Measurements from ENCODE around the gene CST9L.

CST9L gene

GRCh38 chr20:23574977-23575376, 6.7 kb upstream of the CST9L start:
- no peak for TF ChIP-seq POLR2AphosphoS5 (IDR thresholded peaks at IDR 0.05; ENCODE audit: low read depth, low read length)
- no peak for TF ChIP-seq SIN3A (IDR thresholded peaks at IDR 0.05; ENCODE audit: borderline replicate concordance, insufficient read depth, low read length)
- no peak for TF ChIP-seq REST (IDR thresholded peaks at IDR 0.05; ENCODE audit: insufficient read depth in 1 of 2, low read depth in 2 of 2, low read length in 2 of 2)
- no peak for TF ChIP-seq TAF1 (IDR thresholded peaks at IDR 0.05; ENCODE audit: borderline replicate concordance, insufficient read depth, low read length)
- no peak for TF ChIP-seq FOXP2 (optimal IDR thresholded peaks at IDR 0.05; ENCODE audit: borderline replicate concordance, extremely low read depth, extremely low read length, insufficient read depth)

GRCh38 chr20:23570178-23570760, 2.0 kb upstream of the CST9L start:
- TF ChIP-seq POLR2AphosphoS5 (IDR thresholded peaks at IDR 0.05; ENCODE audit: low read depth, low read length), result no peak
- no peak for TF ChIP-seq FOXP2 (optimal IDR thresholded peaks at IDR 0.05; ENCODE audit: borderline replicate concordance, extremely low read depth, extremely low read length, insufficient read depth)
- TF ChIP-seq SIN3A (IDR thresholded peaks at IDR 0.05; ENCODE audit: borderline replicate concordance, insufficient read depth, low read length), result no peak
- no peak for TF ChIP-seq TAF1 (IDR thresholded peaks at IDR 0.05; ENCODE audit: borderline replicate concordance, insufficient read depth, low read length)
- no peak for TF ChIP-seq REST (IDR thresholded peaks at IDR 0.05; ENCODE audit: insufficient read depth in 1 of 2, low read depth in 2 of 2, low read length in 2 of 2)

GRCh38 chr20:23569570-23569969, 1.3 kb upstream of the CST9L start:
- TF ChIP-seq REST (IDR thresholded peaks at IDR 0.05; ENCODE audit: insufficient read depth in 1 of 2, low read depth in 2 of 2, low read length in 2 of 2) (no peak), FOXP2 (optimal IDR thresholded peaks at IDR 0.05; ENCODE audit: borderline replicate concordance, extremely low read depth, extremely low read length, insufficient read depth) (no peak), SIN3A (IDR thresholded peaks at IDR 0.05; ENCODE audit: borderline replicate concordance, insufficient read depth, low read length) (no peak), TAF1 (IDR thresholded peaks at IDR 0.05; ENCODE audit: borderline replicate concordance, insufficient read depth, low read length) (no peak), POLR2AphosphoS5 (IDR thresholded peaks at IDR 0.05; ENCODE audit: low read depth, low read length) (no peak)

GRCh38 chr20:23568971-23569330, 667 bp upstream of the CST9L start:
- TF ChIP-seq FOXP2 (optimal IDR thresholded peaks at IDR 0.05; ENCODE audit: borderline replicate concordance, extremely low read depth, extremely low read length, insufficient read depth) (no peak), TAF1 (IDR thresholded peaks at IDR 0.05; ENCODE audit: borderline replicate concordance, insufficient read depth, low read length) (no peak), POLR2AphosphoS5 (IDR thresholded peaks at IDR 0.05; ENCODE audit: low read depth, low read length) (no peak), SIN3A (IDR thresholded peaks at IDR 0.05; ENCODE audit: borderline replicate concordance, insufficient read depth, low read length) (no peak), REST (IDR thresholded peaks at IDR 0.05; ENCODE audit: insufficient read depth in 1 of 2, low read depth in 2 of 2, low read length in 2 of 2) (no peak)
